SK-N-MC (cell line): Measurements from ENCODE around the gene BLNK.

Experiments used
- EZH2 ChIP-seq: fragments of 200-600 bp; sonication (generic); IDR thresholded peaks from one replicate; pipeline ENCODE4 v1.6.1; 2017; ENCODE audit warnings: antibody characterized with exemption
- POLR2AphosphoS5 ChIP-seq: IDR thresholded peaks from 2 replicates; pipeline ENCODE4 v1.6.1; 2012; ENCODE audit warnings: mild to moderate bottlenecking, low read depth, low read length, borderline replicate concordance

- TF ChIP-seq POLR2AphosphoS5 (no peak), EZH2 (no peak)
These were observed 82.5 kb downstream of the BLNK start for GRCh38 chr10:96188916-96189315.
